SK-N-MC (cell line): ENCODE data around the gene TEX9.

Experiments used
- EZH2 ChIP-seq: fragments of 200-600 bp; sonication (generic); IDR thresholded peaks from one replicate; pipeline ENCODE4 v1.6.1; 2017; ENCODE audit warnings: antibody characterized with exemption
- FOXP2 ChIP-seq: optimal IDR thresholded peaks from 2 replicates; pipeline ENCODE3; 2011; ENCODE audit warnings: mild to moderate bottlenecking, moderate library complexity; ENCODE audit not compliant: insufficient read depth; ENCODE audit errors: extremely low read length, control extremely low read depth
- POLR2AphosphoS5 ChIP-seq: IDR thresholded peaks from 2 replicates; pipeline ENCODE4 v1.6.1; 2012; ENCODE audit warnings: mild to moderate bottlenecking, low read depth, low read length, borderline replicate concordance

GRCh38 chr15:56325186-56325585 is 40.0 kb upstream of the TEX9 start:
- no peak for TF ChIP-seq POLR2AphosphoS5
- no peak for TF ChIP-seq EZH2
- no peak for TF ChIP-seq FOXP2
